HL-60 (cell line): ENCODE data around the gene ARL14.

Experiments used
- GABPA ChIP-seq: IDR thresholded peaks from 2 replicates; pipeline ENCODE4 v1.6.1; 2012; ENCODE audit warnings: low read depth
- POLR2AphosphoS5 ChIP-seq: IDR thresholded peaks from 2 replicates; pipeline ENCODE4 v1.6.1; 2012; ENCODE audit warnings: low read depth
- SPI1 ChIP-seq: IDR thresholded peaks from 2 replicates; pipeline ENCODE4 v1.6.1; 2012; ENCODE audit warnings: low read depth, mild to moderate bottlenecking, borderline replicate concordance
- TF ChIP-seq, protein P1 (sequence below): IDR thresholded peaks from one replicate; pipeline ENCODE4 v1.5.1; 2011; ENCODE audit warnings: low read length, control low read depth, inconsistent platforms; ENCODE audit not compliant: insufficient read depth
- TF ChIP-seq, protein P2 (sequence below): IDR thresholded peaks from 2 replicates; pipeline ENCODE4 v1.6.1; 2012; ENCODE audit warnings: low read depth; ENCODE audit not compliant: insufficient replicate concordance

DNA sequence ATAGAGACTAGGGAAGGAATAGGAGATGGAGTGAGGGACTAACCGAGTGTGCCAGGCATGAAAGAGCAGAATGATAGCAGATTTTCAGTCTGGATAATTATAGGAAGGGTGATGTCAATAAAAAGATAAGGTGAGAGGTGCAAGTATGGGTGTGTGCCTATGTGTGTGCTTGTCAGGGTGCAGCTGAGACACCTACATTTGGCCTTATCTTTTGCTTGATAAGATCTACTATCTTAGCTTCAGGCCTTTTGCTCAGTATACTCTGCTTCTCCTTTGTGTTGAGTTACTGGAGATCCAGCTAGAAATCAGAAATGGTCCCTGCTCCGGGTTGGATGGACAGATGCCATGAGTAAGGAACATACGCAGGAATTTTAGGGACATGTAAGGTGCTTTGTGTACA lies 17.4 kb downstream of the ARL14 start:
- TF ChIP-seq, protein P1, sequence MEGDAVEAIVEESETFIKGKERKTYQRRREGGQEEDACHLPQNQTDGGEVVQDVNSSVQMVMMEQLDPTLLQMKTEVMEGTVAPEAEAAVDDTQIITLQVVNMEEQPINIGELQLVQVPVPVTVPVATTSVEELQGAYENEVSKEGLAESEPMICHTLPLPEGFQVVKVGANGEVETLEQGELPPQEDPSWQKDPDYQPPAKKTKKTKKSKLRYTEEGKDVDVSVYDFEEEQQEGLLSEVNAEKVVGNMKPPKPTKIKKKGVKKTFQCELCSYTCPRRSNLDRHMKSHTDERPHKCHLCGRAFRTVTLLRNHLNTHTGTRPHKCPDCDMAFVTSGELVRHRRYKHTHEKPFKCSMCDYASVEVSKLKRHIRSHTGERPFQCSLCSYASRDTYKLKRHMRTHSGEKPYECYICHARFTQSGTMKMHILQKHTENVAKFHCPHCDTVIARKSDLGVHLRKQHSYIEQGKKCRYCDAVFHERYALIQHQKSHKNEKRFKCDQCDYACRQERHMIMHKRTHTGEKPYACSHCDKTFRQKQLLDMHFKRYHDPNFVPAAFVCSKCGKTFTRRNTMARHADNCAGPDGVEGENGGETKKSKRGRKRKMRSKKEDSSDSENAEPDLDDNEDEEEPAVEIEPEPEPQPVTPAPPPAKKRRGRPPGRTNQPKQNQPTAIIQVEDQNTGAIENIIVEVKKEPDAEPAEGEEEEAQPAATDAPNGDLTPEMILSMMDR: no peak
- TF ChIP-seq, protein P2, sequence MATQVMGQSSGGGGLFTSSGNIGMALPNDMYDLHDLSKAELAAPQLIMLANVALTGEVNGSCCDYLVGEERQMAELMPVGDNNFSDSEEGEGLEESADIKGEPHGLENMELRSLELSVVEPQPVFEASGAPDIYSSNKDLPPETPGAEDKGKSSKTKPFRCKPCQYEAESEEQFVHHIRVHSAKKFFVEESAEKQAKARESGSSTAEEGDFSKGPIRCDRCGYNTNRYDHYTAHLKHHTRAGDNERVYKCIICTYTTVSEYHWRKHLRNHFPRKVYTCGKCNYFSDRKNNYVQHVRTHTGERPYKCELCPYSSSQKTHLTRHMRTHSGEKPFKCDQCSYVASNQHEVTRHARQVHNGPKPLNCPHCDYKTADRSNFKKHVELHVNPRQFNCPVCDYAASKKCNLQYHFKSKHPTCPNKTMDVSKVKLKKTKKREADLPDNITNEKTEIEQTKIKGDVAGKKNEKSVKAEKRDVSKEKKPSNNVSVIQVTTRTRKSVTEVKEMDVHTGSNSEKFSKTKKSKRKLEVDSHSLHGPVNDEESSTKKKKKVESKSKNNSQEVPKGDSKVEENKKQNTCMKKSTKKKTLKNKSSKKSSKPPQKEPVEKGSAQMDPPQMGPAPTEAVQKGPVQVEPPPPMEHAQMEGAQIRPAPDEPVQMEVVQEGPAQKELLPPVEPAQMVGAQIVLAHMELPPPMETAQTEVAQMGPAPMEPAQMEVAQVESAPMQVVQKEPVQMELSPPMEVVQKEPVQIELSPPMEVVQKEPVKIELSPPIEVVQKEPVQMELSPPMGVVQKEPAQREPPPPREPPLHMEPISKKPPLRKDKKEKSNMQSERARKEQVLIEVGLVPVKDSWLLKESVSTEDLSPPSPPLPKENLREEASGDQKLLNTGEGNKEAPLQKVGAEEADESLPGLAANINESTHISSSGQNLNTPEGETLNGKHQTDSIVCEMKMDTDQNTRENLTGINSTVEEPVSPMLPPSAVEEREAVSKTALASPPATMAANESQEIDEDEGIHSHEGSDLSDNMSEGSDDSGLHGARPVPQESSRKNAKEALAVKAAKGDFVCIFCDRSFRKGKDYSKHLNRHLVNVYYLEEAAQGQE: no peak
- TF ChIP-seq POLR2AphosphoS5: no peak
- no peak for TF ChIP-seq SPI1
- TF ChIP-seq GABPA: no peak
